Activated CD8-positive, alpha-beta memory T cell treated with anti-CD3 and anti-CD28 coated beads for 48 hours (primary cell): ENCODE data around the gene CAPN1.
"Not testable (repeated sequence)": the region's sequence is repeated elsewhere in the genome, so short reads cannot be mapped to it uniquely, and the experiment has no call there.

ENCODE experiments used
- DNase-seq, 3 experiments: peaks; one replicate each; pipeline ENCODE4 v3.0.0-alpha.2; 2020; ENCODE audit warnings: low read depth in 2 of 3, low spot score in 2 of 3

The CAPN1 gene

DNA sequence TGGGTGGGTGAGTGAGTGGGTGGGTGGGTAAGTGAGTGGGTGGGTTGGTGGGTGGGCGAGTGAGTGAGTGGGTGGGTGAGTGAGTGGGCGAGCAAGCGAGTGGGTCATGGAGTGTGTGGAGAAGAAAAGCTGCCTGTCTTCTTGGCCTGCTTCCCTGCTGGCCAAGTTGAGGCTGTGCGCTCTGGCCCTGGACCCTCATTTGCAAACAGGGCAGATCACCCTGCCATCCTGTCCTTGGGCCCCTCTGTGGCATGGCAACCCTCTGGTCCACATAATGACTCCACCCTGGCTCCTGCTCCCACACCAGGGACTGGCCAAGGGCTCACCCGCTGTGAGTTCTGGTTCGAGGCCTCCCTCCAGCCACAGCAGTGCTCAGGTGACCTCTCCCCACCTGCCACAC is 35.1 kb downstream of the CAPN1 start:
- DNase-seq = no peak

GRCh38 chr11:65217441-65218423 is 36.0 kb downstream of the CAPN1 start:
- no peak for DNase-seq

GRCh38 chr11:65218446-65218845 is 36.7 kb downstream of the CAPN1 start:
- DNase-seq = no peak

- no peak for DNase-seq
These were observed 38.1 kb downstream of the CAPN1 start for GRCh38 chr11:65219930-65220213.

DNA sequence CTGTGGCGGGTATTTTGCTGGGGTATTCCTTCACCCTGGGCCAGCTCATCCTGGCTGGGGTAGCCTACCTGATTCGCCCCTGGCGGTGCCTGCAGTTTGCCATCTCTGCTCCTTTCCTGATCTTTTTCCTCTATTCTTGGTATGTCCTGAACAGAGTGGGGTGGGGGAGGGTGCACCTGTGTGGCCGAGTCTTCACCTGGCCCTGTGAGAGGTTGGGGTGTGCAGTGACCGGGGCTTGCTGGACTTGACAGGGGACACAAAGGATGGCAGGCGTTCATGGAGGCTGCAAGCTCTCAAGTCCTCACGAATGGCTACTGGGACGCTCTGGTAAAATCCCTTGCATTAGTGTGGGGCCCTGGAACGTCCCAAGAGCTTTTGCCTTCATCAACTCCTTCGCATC is 39.3 kb downstream of the CAPN1 start:
- DNase-seq = no peak

GRCh38 chr11:65223011-65223410 is 41.3 kb downstream of the CAPN1 start:
- DNase-seq = no peak

- no peak for DNase-seq
These were observed 43.2 kb downstream of the CAPN1 start for GRCh38 chr11:65224930-65225278.

GRCh38 chr11:65225279-65226102 is 43.8 kb downstream of the CAPN1 start:
- DNase-seq = no peak

DNA sequence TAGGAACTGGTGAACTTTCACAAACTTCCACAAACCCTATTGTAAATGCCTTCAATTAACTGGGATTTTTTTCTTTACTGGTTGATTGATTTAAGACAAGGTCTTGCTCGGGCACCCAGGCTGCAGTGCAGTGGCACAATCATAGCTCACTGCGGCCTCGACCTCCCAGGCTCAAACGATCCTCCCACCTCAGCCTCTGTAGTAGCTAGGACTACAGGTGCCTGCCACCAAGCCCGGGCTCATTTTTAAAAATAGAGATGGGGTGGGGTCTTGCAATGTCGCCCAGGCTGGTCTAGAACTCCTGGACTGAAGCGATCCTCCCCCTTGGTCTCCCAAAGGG is 44.3 kb downstream of the CAPN1 start:
- DNase-seq = no peak

DNA sequence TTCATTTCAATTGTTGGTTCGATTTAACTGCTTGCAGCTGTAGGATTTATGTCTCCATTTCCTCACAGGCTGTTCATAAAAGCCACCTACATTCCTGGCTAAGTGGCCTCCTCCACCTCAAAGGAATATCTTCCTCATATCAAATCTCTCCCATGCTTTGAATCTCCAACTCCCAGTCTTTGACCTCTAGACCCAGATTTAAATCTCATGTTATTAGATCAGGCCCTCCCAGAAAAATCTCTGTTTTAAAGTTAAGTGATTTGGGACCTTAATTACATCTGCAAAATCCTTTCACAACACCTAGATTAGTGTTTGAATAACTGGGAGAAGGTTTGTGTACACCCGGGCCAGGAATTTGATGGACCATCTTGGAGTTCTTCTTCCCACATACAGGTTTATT is 46.2 kb downstream of the CAPN1 start:
- DNase-seq = no peak

DNA sequence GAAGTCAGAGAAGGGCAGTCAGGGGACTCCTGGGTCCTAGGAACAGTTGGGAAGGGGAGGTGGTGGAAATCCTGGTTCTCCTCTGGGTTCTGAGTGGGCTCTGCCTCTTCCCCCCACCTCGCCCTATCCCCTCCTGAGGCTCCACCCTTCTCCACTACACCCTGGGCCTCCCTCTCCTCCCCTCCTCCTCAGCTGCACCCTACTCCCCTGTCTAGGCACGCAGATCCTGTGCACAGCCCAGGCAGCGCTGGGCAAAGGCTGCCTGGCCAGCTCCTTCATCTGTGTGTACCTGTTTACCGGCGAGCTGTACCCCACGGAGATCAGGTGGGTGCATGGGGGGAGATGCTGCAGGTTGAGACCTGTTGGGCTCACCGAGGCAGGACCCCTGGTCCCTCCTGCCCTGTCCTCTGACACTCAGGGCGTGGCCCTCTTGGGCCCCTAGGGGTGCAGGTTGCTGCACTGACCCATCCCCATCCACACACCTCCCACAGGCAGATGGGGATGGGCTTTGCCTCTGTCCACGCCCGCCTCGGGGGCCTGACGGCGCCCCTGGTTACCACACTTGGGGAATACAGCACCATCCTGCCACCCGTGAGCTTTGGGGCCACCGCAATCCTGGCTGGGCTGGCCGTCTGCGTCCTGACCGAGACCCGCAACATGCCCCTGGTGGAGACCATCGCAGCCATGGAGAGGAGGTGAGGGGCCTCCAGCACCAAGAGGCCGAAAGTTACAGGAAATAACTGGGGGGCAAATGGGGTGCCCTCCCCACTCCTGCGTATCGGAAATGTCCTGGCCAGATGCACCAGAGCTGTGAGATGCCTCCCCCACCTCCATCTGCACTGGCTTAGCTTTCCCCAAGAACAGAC is 54.7 kb downstream of the CAPN1 start:
- DNase-seq = no peak

GRCh38 chr11:65238302-65238701 is 56.6 kb downstream of the CAPN1 start:
- DNase-seq = not testable (repeated sequence)

- no peak for DNase-seq
These were observed 59.4 kb downstream of the CAPN1 start for GRCh38 chr11:65241134-65241533.

- no peak for DNase-seq
These were observed 60.0 kb downstream of the CAPN1 start for GRCh38 chr11:65241692-65242091.

DNA sequence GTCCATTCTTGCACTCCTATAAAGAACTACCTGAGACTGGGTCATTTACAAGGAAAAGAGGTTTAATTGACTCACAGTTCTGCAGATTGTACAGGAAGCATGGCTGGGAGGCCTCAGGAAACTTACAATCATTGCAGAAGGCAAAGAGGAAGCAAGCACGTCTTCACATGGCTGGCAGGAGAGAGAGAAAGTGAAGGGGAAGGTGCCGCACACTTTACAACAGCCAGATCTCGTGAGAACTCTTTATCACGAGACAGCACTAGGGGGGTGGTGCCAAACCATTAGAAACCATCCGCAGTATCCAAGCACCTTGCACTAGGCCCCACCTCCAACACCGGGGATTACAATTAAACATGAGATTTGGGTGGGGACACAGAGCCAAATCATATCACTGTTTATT is 60.7 kb downstream of the CAPN1 start:
- DNase-seq = no peak

DNA sequence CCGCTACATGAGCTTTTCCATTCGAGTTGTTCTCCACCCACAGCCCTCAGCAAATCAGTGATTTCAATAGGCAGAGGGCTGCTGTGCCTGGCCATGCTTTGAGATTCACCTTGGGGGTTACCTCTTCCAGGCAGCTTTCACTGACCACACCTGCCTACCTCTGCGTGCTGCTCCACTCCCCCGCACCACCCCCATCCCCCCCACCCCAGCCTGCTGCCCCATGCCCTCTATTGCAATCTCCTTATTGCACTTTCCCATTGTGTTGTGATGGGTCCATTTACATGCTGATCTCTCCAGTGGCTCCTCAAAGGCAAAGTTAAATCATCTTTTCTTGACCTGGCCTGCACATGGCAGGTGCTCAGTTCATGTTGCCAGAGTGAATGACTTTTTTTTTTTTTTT is 62.1 kb downstream of the CAPN1 start:
- no peak for DNase-seq

DNA sequence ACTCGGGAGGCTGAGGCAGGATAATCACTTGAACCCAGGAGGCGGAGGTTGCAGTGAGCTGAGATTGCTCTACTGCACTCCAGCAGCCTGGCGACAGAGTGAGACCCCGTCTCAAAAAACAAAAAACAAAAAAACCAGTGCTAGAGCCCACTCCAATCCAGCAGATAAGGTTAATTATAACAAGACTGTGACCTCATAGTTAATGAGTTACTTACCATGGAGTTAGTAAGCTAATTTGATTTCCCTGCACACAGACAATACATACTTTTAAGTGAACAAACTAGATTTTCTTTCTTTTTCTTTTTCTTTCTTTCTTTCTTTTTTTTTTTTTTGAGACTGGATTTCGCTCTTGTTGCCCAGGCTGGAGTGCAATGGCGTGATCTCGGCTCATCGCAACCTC is 63.3 kb downstream of the CAPN1 start:
- DNase-seq = not testable (repeated sequence)

- DNase-seq = no peak
These were observed 64.8 kb downstream of the CAPN1 start for GRCh38 chr11:65246506-65246905.

DNA sequence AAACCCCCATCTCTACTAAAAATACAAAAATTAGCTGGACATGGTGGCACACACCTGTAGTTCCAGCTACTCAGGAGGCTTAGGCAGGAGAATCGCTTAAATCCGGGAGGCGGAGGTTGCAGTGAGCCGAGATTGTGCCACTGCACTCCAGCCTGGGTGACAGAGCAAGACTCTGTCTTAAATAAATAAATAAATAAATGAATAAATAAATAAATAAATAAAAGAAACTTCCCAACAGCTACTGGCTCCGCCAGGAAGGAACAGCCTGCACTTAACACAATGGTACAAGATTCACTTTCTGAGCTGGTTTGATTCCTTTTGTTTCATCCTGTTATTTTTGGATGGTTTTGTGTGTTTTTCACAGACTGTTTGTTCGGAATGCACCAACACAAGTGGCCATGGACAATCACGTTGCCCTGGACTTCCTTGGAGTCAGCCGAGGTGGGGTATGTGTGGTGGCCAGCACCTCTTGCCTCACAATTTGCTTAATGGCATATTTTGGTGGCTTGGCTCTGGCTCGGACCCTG is 66.5 kb downstream of the CAPN1 start:
- DNase-seq = not testable (repeated sequence)

DNA sequence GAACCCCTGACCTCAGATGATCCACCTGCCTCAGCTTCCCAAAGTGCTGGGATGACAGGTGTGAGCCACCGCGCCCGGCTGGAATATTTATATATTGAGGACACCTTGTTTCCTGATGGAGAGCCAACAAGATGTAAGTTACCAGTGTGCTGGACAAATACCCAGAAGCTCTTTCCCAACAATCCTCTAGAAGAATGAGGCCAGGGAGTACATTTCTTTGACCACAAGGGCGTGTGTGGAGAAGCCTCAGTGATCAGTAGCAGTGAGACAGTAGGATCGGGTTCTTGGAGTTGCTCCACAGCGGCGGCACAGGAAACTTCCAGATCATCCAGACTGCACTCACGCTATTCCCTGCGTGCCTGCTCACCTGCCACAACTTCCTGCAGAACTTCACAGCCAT is 69.7 kb downstream of the CAPN1 start:
- DNase-seq = no peak

DNA sequence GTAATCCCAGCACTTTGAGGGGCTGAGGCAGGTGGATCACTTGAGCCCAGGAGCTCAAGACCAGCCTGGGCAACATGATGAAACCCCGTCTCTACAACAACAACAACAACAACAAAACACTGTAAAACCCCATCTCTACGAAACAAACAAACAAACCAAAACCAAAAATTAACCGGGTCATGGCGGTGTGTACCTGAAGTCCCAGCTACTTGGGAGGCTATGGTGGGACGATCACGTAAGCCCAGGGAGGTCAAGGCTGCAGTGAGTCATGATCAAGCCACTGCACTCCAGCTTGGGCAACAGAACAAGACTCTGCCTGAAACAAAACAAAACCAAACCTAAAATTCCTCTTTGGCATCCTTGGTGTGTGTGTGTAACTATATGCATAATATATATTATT is 73.0 kb downstream of the CAPN1 start:
- no peak for DNase-seq
